LNCAP (cell line): ENCODE measurements around the gene CACHD1.

Experiments used
- CTCF ChIP-seq: fragments of 450-650 bp; IDR thresholded peaks from 2 replicates; pipeline ENCODE4 v1.5.1; 2017; ENCODE audit warnings: mild to moderate bottlenecking

The CACHD1 gene

GRCh38 chr1:64433747-64434146, 36.2 kb upstream of the CACHD1 start:
- no peak for TF ChIP-seq CTCF

DNA sequence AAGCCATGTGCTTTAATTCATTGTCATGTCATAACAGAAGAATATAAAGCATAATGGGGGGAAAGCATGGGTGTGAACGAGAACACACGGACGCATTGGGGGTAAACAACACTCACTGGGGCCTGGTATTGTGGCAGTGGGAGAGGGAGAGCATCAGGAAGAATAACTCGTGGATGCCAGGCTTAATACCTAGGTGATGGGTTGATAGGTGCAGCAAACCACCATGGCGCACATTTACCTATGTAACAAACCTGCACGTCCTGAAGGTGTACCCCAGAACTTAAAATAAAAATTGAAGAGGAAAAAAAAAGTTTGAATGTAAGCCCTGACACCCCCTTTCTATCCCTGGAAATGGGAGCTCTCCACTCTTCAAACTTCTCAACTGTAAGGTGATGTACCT, 34.9 kb upstream of the CACHD1 start:
- TF ChIP-seq CTCF = no peak

DNA sequence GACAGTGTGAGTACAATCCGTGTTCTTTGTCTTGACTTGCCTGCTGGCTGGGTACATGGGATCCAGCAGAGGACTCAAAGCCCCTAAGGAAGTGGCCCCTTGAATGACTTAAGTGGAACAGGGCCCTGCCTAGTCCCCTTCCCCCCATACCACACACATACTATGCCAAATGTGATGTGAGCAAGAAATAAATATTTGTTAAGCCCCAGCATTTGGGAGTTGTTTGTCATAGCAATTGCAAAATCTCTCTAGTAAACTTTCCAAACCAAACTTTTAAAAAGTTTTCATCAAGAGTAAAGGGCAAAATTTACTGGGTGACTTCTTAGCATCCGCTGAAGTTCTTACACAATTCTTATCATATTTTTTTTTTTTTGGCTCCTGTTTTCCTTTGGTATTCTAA, 32.5 kb upstream of the CACHD1 start:
- TF ChIP-seq CTCF = no peak

GRCh38 chr1:64440183-64440826, 29.6 kb upstream of the CACHD1 start:
- TF ChIP-seq CTCF = no peak

DNA sequence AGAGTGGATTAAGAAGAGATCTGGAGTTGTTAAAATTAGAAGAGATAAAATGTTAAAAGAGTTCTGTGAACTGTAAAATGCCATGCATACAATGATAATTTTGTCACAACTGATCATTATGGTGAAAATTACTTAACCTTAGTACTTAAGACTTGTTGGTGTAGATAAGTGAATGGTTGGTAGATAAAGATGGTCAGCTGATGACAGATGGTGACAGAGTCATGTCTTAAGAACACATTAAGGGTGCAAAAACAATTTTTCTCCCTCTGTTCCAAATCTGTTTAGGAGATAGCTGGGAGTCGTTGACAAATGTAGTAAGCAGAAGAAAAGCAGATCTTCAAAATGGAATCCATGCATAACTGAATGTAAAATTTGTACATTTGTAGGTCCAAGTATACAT, 18.5 kb upstream of the CACHD1 start:
- no peak for TF ChIP-seq CTCF

DNA sequence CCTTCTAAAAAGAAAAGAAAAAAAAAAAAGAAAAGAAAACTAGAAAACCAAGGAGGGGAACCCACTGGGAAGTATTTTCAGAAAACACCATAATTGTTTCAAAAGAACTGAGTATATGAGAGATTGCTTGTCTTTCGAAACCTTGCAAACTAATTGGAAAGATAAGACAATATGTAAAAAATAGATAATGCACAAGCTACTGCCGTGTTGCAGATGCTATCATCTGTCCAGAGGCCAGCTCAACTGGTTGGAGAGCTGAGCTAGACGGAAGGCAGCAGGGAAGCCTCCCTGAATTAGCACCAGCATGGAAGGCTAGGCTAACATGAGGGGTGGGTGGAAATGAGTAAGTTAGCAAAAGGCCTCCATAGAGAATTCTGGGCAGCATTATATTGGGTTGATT, 16.2 kb upstream of the CACHD1 start:
- TF ChIP-seq CTCF = no peak

DNA sequence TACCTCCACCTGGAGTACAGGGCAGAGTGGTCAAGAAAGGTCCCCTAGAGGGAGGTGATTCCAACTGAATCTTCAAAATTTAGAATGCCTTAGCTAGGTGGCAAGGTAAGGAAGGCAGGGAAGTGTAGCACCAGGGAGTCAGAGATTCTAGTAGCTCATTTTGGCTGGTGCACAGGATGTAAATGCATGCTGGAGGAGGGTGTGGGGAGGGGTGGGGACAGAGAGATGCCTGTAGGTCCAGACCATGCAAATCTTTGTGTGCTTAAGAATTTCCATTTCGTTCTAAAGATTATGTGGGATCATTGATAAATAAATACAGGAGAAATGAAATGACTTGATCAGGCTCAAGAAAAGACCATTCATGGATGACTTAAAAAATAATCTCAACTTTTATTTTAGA, 11.0 kb upstream of the CACHD1 start:
- no peak for TF ChIP-seq CTCF

DNA sequence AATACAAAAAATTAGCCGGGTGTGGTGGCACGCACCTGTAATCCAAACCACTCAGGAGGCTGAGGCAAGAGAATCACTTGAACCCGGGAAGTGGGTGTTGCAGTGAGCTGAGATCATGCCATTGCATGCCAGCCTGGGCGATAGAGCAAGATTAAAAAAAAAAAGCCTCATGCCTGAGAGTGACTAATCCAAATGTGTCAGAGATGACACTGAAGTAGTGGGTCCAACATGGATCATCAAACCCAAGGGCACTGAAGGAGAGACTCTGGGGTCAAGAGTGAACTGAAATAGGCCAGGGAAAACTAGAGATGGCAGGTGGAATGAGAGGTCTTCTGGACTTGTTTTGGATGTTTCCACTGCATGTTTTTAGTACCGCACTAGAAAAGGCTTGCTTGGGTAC, 10.2 kb upstream of the CACHD1 start:
- no peak for TF ChIP-seq CTCF
